H9 (cell line): Measurements from ENCODE around the gene RCAN3. TPM values are rescaled to one million over a fixed set of nuclear protein-coding genes. Genes with fewer than 3 reads are reported as not detected.

Experiments used
- DNase-seq: peaks from one replicate; pipeline ENCODE4 v3.0.0-alpha.2; 2017
- H2AFZ ChIP-seq: one replicate; pipeline ENCODE4 v1.6.1; 2013; ENCODE audit warnings: mild to moderate bottlenecking, low read length, control low read depth, moderate library complexity
- H2AK5ac ChIP-seq: 2 replicates; pipeline ENCODE4 v1.6.1; 2013; ENCODE audit warnings: low read length, control low read depth, mixed read lengths; ENCODE audit not compliant: insufficient read length
- H2BK120ac ChIP-seq: one replicate; pipeline ENCODE4 v1.6.1; 2013; ENCODE audit warnings: low read depth, mild to moderate bottlenecking, low read length, control low read depth, inconsistent platforms; ENCODE audit not compliant: poor library complexity, severe bottlenecking
- H2BK12ac ChIP-seq: 2 replicates; pipeline ENCODE4 v1.6.1; 2013; ENCODE audit warnings: low read length, control low read depth, mixed read lengths, low read depth; ENCODE audit not compliant: insufficient read length
- H2BK15ac ChIP-seq: 2 replicates; pipeline ENCODE4 v1.6.1; 2013; ENCODE audit warnings: low read depth, low read length, control low read depth
- H2BK20ac ChIP-seq: one replicate; pipeline ENCODE4 v1.6.1; 2013; ENCODE audit warnings: low read depth, mild to moderate bottlenecking, low read length, control low read depth, inconsistent platforms; ENCODE audit not compliant: poor library complexity, severe bottlenecking
- H2BK5ac ChIP-seq: 2 replicates; pipeline ENCODE4 v1.6.1; 2013; ENCODE audit warnings: low read length, control low read depth, mixed read lengths; ENCODE audit not compliant: insufficient read length
- H3K14ac ChIP-seq: 2 replicates; pipeline ENCODE4 v1.6.1; 2013; ENCODE audit warnings: low read length, control low read depth; ENCODE audit not compliant: insufficient read depth
- H3K18ac ChIP-seq: 2 replicates; pipeline ENCODE4 v1.6.1; 2013; ENCODE audit warnings: low read depth, mild to moderate bottlenecking, mixed read lengths, low read length, control low read depth; ENCODE audit not compliant: insufficient read length
- H3K23ac ChIP-seq: 2 replicates; pipeline ENCODE4 v1.6.1; 2013; ENCODE audit warnings: low read length, control low read depth, mixed read lengths, low read depth; ENCODE audit not compliant: insufficient read length
- H3K23me2 ChIP-seq: 2 replicates; pipeline ENCODE4 v1.6.1; 2013; ENCODE audit warnings: low read depth, mild to moderate bottlenecking, mixed read lengths, low read length, control low read depth; ENCODE audit not compliant: insufficient read length, poor library complexity, severe bottlenecking
- H3K27ac ChIP-seq: 2 replicates; pipeline ENCODE4 v1.5.1; 2013; ENCODE audit warnings: low read length, control low read depth, mixed read lengths, low read depth; ENCODE audit not compliant: insufficient read length
- H3K27me3 ChIP-seq: 2 replicates; pipeline ENCODE4 v1.6.1; 2013; ENCODE audit warnings: low read length, control low read depth, inconsistent platforms; ENCODE audit not compliant: insufficient read depth
- H3K4ac ChIP-seq: 2 replicates; pipeline ENCODE4 v1.6.1; 2013; ENCODE audit warnings: low read depth, mild to moderate bottlenecking, control low read depth, inconsistent platforms, low read length, moderate library complexity
- H3K4me1 ChIP-seq: 2 replicates; pipeline ENCODE4 v1.6.1; 2013; ENCODE audit warnings: low read length, control low read depth, inconsistent platforms; ENCODE audit not compliant: insufficient read depth
- H3K4me2 ChIP-seq: 2 replicates; pipeline ENCODE4 v1.6.1; 2013; ENCODE audit warnings: low read length, control low read depth, mixed read lengths; ENCODE audit not compliant: insufficient read length, insufficient read depth
- H3K56ac ChIP-seq: 2 replicates; pipeline ENCODE4 v1.6.1; 2013; ENCODE audit warnings: low read depth, mild to moderate bottlenecking, mixed read lengths, low read length, control low read depth; ENCODE audit not compliant: insufficient read length
- H3K79me1 ChIP-seq: 2 replicates; pipeline ENCODE4 v1.6.1; 2013; ENCODE audit warnings: low read depth, mild to moderate bottlenecking, moderate library complexity, low read length, control low read depth, inconsistent platforms; ENCODE audit not compliant: insufficient read depth, poor library complexity, severe bottlenecking
- H3K79me2 ChIP-seq: 2 replicates; pipeline ENCODE4 v1.6.1; 2013; ENCODE audit warnings: low read length, control low read depth, inconsistent platforms; ENCODE audit not compliant: insufficient read depth
- H3K9ac ChIP-seq: 2 replicates; pipeline ENCODE4 v1.6.1; 2013; ENCODE audit warnings: low read length, control low read depth, mixed read lengths; ENCODE audit not compliant: insufficient read length; ENCODE audit errors: extremely low read depth
- H3K9me3 ChIP-seq: one replicate; pipeline ENCODE4 v1.6.1; 2013; ENCODE audit warnings: low read depth, low read length, inconsistent platforms; ENCODE audit not compliant: control insufficient read depth
- H3T11ph ChIP-seq: one replicate; pipeline ENCODE4 v1.6.1; 2013; ENCODE audit warnings: mild to moderate bottlenecking, low read length, control low read depth, inconsistent platforms
- H4K20me1 ChIP-seq: one replicate; pipeline ENCODE4 v1.6.1; 2013; ENCODE audit not compliant: control insufficient read depth, insufficient read length, insufficient read depth
- H4K5ac ChIP-seq: 2 replicates; pipeline ENCODE4 v1.6.1; 2013; ENCODE audit warnings: low read depth, mild to moderate bottlenecking, mixed read lengths, low read length, control low read depth; ENCODE audit not compliant: insufficient read length
- H4K8ac ChIP-seq: replicated peaks from 2 replicates; pipeline ENCODE4 v1.6.1; 2013; ENCODE audit warnings: low read length, control low read depth, mixed read lengths, low read depth; ENCODE audit not compliant: insufficient read length
- H4K91ac ChIP-seq: 2 replicates; pipeline ENCODE4 v1.6.1; 2013; ENCODE audit warnings: low read depth, mild to moderate bottlenecking, moderate library complexity, mixed read lengths, low read length, control low read depth; ENCODE audit not compliant: insufficient read length
- H3K27ac Mint-ChIP-seq, 3 experiments: 2 replicates in 2 of 3; 3 replicates in 1 of 3; pipeline ENCODE4 v1.8.0; 2020 to 2021; ENCODE audit warnings: mixed read lengths in 3 of 3, mild to moderate bottlenecking in 1 of 3, moderate library complexity in 1 of 3
- H3K27me3 Mint-ChIP-seq: 2 replicates; pipeline ENCODE4 v1.8.0; 2021; ENCODE audit warnings: low read depth, mild to moderate bottlenecking, moderate library complexity, mixed read lengths
- H3K36me3 Mint-ChIP-seq, 3 experiments: 2 replicates in 2 of 3; 3 replicates in 1 of 3; pipeline ENCODE4 v1.8.0; 2020 to 2021; ENCODE audit warnings: low read depth in 3 of 3, mixed read lengths in 3 of 3; ENCODE audit not compliant: insufficient read depth in 1 of 3
- H3K4me1 Mint-ChIP-seq, 2 experiments: 2 replicates each; pipeline ENCODE4 v1.8.0; 2020; ENCODE audit warnings: mixed read lengths in 2 of 2
- H3K4me3 Mint-ChIP-seq, 2 experiments: 2 replicates in 1 of 2; 3 replicates in 1 of 2; pipeline ENCODE4 v1.8.0; 2020 to 2021; ENCODE audit warnings: mild to moderate bottlenecking in 2 of 2, mixed read lengths in 2 of 2, moderate library complexity in 1 of 2
- H3K9me3 Mint-ChIP-seq, 2 experiments: 2 replicates in 1 of 2; 3 replicates in 1 of 2; pipeline ENCODE4 v1.8.0; 2020; ENCODE audit warnings: mild to moderate bottlenecking in 2 of 2, mixed read lengths in 2 of 2, moderate library complexity in 1 of 2
- CTCF ChIP-seq: fragments of 200-600 bp; sonication (generic); conservative IDR thresholded peaks from 3 replicates; pipeline ENCODE4 v1.8.0; 2021; ENCODE audit warnings: antibody characterized with exemption, mild to moderate bottlenecking
- WGBS: extraction: QIAGEN DNeasy Blood & Tissue Kit; methylation state at CpG from one replicate; pipeline ENCODE4 v1.1.7; 2013; ENCODE audit warnings: missing lambda C conversion rate, low lambda C conversion rate, mixed read lengths; ENCODE audit not compliant: insufficient read length; ENCODE audit errors: extremely low coverage; 5-methylcytosine and 5-hydroxymethylcytosine counted together
- total RNA-seq: library from RNA; stranded (reverse); gene quantifications from 2 replicates; pipeline ENCODE4 v1.2.1, GENCODE V29; 2021

Gene RCAN3
- total RNA-seq, 1 experiment from 2014 or later: 13.0 TPM

GRCh38 chr1:24455272-24455671, 47.4 kb upstream of the RCAN3 start:
- Histone ChIP-seq H4K91ac (no peak overlapping the region), H2AFZ (no peak overlapping the region), H3K27me3 (no peaks in the 10 kb centered on the region), H3K56ac (no peak overlapping the region), H4K20me1 (no peaks in the 10 kb centered on the region), H3K4me2 (no peak overlapping the region), H2AK5ac (no peak overlapping the region), H3K79me1 (no peaks in the 10 kb centered on the region), H3K9ac (no peak overlapping the region), H3K23me2 (no peaks in the 10 kb centered on the region), H3K14ac (no peak overlapping the region), H3K23ac (no peak overlapping the region), H3K18ac (no peak overlapping the region), H3K9me3 (no peaks in the 10 kb centered on the region), H2BK15ac (no peak overlapping the region), H3K4me1 (no peaks in the 10 kb centered on the region), H2BK120ac (no peak overlapping the region), H3K27ac (no peak overlapping the region), H3K79me2 (no peaks in the 10 kb centered on the region), H2BK5ac (no peak overlapping the region), H3K4ac (no peak overlapping the region), H4K8ac (no peak overlapping the region), H2BK20ac (no peak overlapping the region), H2BK12ac (no peak overlapping the region), H4K5ac (no peak overlapping the region), H3T11ph (no peak overlapping the region)
- Mint-ChIP-seq H3K4me3 (no peak overlapping the region), H3K27me3 (no peaks in the 10 kb centered on the region), H3K4me1 (peaks cover 0 to 4% of the 10 kb centered on the region in 2 experiments; a peak in 1 of 4 replicates), H3K9me3 (no peaks in the 10 kb centered on the region), H3K27ac (peak overlapping the region in 1 of 3 experiments; percentile 63; a peak in 1 of 7 replicates), H3K36me3 (peaks cover 0 to 4% (median 4%) of the 10 kb centered on the region in 3 experiments; a peak in 1 of 7 replicates)
- DNase-seq: no peak
- no CpG with 5 or more reads among the region's 5 CpGs for WGBS
- TF ChIP-seq CTCF: no peak
